H1 (cell line): ENCODE results near the gene SLC44A1. TPM values are rescaled to one million over a fixed set of nuclear protein-coding genes. Genes with fewer than 3 reads are reported as not detected.

ENCODE experiments used
- CHD2 ChIP-seq: IDR thresholded peaks from 2 replicates; pipeline ENCODE4 v1.6.1; 2012; ENCODE audit warnings: low read length, improper control_type of control experiment
- CREB1 ChIP-seq: IDR thresholded peaks from 2 replicates; pipeline ENCODE4 v1.6.1; 2012; ENCODE audit warnings: inconsistent platforms
- GABPA ChIP-seq: IDR thresholded peaks from 2 replicates; pipeline ENCODE4 v1.6.1; 2011; ENCODE audit warnings: mild to moderate bottlenecking, low read length, moderate library complexity, borderline replicate concordance; ENCODE audit not compliant: insufficient read depth
- GTF2F1 ChIP-seq: IDR thresholded peaks from 2 replicates; pipeline ENCODE4 v1.6.1; 2012; ENCODE audit warnings: low read depth, low read length, improper control_type of control experiment, borderline replicate concordance
- HDAC6 ChIP-seq: IDR thresholded peaks from one replicate; pipeline ENCODE4 v1.7.1; 2012; ENCODE audit warnings: low read depth, mild to moderate bottlenecking, inconsistent platforms, low read length, moderate library complexity
- POU5F1 ChIP-seq: IDR thresholded peaks from 2 replicates; pipeline ENCODE4 v1.6.1; 2011; ENCODE audit warnings: low read depth, mild to moderate bottlenecking, low read length, moderate library complexity
- SIRT6 ChIP-seq: IDR thresholded peaks from one replicate; pipeline ENCODE4 v1.7.1; 2012; ENCODE audit warnings: low read length, inconsistent platforms
- TEAD4 ChIP-seq: IDR thresholded peaks from 2 replicates; pipeline ENCODE4 v1.6.1; 2012; ENCODE audit warnings: low read depth, low read length, inconsistent platforms, mixed read lengths
- YY1 ChIP-seq: IDR thresholded peaks from 2 replicates; pipeline ENCODE4 v1.6.1; 2011; ENCODE audit warnings: low read depth, mild to moderate bottlenecking, low read length
- polyA plus RNA-seq, 7 experiments: library from polyadenylated mRNA; depleted of rRNA in 3 of 7; stranded (reverse) in 5 of 7; unstranded in 2 of 7; fragments of >200 nt in 5 of 7; fragments of 200-250 nt in 2 of 7; gene quantifications; 1 replicate in 5 of 7; 2 replicates in 1 of 7; 4 replicates in 1 of 7; pipeline versions ENCODE4 v1.2.1 to v1.2.3, GENCODE V29; 2011 to 2013; ENCODE audit warnings: missing spikeins in 2 of 7, mixed read lengths in 2 of 7
- total RNA-seq: library from RNA; stranded (reverse); fragmentation: NEBNext Ultra II Directional; extraction: Animal tissue kit (Norgen Biotek cat#: 25700); gene quantifications from 2 replicates; pipeline ENCODE4 v1.2.1, GENCODE V29; 2021
- TF ChIP-seq, protein P1 (sequence below): fragments of 300-600 bp; sonication (generic); IDR thresholded peaks from 2 replicates; pipeline ENCODE4 v1.7.1; 2012; ENCODE audit warnings: low read length, moderate library complexity, mild to moderate bottlenecking, inconsistent platforms; ENCODE audit not compliant: insufficient replicate concordance
- TF ChIP-seq, protein P2 (sequence below): IDR thresholded peaks from 2 replicates; pipeline ENCODE4 v1.6.1; 2011; ENCODE audit warnings: low read depth, mild to moderate bottlenecking, low read length; ENCODE audit not compliant: insufficient read depth

Gene SLC44A1
- total and polyA plus RNA-seq, 2 of the 8 experiments (the other 6 are each of a cell fraction or from before 2014, with no cell fraction given), result 30.5 to 71.2 TPM

DNA sequence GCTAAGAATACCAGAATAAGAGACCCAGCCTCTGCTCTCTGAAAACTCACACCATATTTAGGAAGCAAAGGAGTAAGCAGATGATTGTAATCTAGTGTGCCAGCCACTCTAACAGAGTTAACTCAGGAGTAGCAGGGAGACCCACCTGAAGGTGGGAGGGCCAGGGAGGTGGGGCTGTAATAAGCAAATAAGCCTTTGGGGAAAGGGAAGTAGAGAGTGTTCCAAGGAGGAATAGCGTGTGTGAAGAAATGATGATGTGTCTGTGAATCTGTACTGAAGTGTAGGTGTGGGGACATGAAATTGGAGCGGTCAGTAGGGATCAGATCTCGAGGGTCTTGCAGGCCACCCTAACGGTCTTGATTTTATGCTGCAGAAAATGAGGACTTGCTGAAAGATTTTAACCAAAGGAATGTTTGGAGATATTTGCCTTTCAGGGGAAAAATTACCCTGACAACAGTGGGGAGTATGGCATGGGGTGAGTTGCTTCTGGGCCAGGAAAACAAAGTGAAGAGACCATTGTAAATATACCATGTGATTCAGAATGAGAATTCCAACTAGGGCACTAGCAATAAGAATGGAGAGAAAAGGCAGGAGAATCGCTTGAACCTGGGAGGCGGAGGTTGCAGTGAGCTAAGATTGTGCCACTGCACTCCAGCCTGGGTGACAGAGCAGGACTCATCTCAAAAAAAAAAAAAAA is 159.2 kb downstream of the SLC44A1 start (continued):
- no peak for TF ChIP-seq HDAC6
- TF ChIP-seq, protein P1, sequence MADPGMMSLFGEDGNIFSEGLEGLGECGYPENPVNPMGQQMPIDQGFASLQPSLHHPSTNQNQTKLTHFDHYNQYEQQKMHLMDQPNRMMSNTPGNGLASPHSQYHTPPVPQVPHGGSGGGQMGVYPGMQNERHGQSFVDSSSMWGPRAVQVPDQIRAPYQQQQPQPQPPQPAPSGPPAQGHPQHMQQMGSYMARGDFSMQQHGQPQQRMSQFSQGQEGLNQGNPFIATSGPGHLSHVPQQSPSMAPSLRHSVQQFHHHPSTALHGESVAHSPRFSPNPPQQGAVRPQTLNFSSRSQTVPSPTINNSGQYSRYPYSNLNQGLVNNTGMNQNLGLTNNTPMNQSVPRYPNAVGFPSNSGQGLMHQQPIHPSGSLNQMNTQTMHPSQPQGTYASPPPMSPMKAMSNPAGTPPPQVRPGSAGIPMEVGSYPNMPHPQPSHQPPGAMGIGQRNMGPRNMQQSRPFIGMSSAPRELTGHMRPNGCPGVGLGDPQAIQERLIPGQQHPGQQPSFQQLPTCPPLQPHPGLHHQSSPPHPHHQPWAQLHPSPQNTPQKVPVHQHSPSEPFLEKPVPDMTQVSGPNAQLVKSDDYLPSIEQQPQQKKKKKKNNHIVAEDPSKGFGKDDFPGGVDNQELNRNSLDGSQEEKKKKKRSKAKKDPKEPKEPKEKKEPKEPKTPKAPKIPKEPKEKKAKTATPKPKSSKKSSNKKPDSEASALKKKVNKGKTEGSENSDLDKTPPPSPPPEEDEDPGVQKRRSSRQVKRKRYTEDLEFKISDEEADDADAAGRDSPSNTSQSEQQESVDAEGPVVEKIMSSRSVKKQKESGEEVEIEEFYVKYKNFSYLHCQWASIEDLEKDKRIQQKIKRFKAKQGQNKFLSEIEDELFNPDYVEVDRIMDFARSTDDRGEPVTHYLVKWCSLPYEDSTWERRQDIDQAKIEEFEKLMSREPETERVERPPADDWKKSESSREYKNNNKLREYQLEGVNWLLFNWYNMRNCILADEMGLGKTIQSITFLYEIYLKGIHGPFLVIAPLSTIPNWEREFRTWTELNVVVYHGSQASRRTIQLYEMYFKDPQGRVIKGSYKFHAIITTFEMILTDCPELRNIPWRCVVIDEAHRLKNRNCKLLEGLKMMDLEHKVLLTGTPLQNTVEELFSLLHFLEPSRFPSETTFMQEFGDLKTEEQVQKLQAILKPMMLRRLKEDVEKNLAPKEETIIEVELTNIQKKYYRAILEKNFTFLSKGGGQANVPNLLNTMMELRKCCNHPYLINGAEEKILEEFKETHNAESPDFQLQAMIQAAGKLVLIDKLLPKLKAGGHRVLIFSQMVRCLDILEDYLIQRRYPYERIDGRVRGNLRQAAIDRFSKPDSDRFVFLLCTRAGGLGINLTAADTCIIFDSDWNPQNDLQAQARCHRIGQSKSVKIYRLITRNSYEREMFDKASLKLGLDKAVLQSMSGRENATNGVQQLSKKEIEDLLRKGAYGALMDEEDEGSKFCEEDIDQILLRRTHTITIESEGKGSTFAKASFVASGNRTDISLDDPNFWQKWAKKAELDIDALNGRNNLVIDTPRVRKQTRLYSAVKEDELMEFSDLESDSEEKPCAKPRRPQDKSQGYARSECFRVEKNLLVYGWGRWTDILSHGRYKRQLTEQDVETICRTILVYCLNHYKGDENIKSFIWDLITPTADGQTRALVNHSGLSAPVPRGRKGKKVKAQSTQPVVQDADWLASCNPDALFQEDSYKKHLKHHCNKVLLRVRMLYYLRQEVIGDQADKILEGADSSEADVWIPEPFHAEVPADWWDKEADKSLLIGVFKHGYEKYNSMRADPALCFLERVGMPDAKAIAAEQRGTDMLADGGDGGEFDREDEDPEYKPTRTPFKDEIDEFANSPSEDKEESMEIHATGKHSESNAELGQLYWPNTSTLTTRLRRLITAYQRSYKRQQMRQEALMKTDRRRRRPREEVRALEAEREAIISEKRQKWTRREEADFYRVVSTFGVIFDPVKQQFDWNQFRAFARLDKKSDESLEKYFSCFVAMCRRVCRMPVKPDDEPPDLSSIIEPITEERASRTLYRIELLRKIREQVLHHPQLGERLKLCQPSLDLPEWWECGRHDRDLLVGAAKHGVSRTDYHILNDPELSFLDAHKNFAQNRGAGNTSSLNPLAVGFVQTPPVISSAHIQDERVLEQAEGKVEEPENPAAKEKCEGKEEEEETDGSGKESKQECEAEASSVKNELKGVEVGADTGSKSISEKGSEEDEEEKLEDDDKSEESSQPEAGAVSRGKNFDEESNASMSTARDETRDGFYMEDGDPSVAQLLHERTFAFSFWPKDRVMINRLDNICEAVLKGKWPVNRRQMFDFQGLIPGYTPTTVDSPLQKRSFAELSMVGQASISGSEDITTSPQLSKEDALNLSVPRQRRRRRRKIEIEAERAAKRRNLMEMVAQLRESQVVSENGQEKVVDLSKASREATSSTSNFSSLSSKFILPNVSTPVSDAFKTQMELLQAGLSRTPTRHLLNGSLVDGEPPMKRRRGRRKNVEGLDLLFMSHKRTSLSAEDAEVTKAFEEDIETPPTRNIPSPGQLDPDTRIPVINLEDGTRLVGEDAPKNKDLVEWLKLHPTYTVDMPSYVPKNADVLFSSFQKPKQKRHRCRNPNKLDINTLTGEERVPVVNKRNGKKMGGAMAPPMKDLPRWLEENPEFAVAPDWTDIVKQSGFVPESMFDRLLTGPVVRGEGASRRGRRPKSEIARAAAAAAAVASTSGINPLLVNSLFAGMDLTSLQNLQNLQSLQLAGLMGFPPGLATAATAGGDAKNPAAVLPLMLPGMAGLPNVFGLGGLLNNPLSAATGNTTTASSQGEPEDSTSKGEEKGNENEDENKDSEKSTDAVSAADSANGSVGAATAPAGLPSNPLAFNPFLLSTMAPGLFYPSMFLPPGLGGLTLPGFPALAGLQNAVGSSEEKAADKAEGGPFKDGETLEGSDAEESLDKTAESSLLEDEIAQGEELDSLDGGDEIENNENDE, result no peak
- TF ChIP-seq POU5F1, result no peak
- no peak for TF ChIP-seq SIRT6
- TF ChIP-seq GABPA, result no peak
- no peak for TF ChIP-seq CHD2
- TF ChIP-seq, protein P2, sequence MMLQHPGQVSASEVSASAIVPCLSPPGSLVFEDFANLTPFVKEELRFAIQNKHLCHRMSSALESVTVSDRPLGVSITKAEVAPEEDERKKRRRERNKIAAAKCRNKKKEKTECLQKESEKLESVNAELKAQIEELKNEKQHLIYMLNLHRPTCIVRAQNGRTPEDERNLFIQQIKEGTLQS, result no peak
- TF ChIP-seq GTF2F1, result no peak
- peak; percentile 11; the same call in 1 of the 2 replicates for TF ChIP-seq TEAD4
- no peak for TF ChIP-seq CREB1
- 0 out of 2 replicates have a peak, but pooled peaks have one; percentile 7 for TF ChIP-seq YY1
